HCT116 (cell line): ENCODE results near the gene CPLANE2.

Source experiments
- CEBPB ChIP-seq: IDR thresholded peaks from 2 replicates; pipeline ENCODE4 v1.6.1; 2012; ENCODE audit warnings: low read depth
- CTCF ChIP-seq, 3 experiments: fragments of 200-600 bp in 1 of 3; sonication (generic) in 1 of 3; IDR thresholded peaks in 2 of 3; conservative IDR thresholded peaks in 1 of 3; 2 replicates each; pipeline ENCODE4 v1.5.1; 2012 to 2017; ENCODE audit warnings: low read depth in 2 of 3, low read length in 2 of 3, antibody characterized with exemption in 1 of 3, borderline replicate concordance in 1 of 3, control low read depth in 1 of 3, mild to moderate bottlenecking in 1 of 3, mixed read lengths in 1 of 3, mixed run types in 1 of 3, moderate library complexity in 1 of 3; ENCODE audit not compliant: insufficient read depth in 1 of 3
- EZH2 ChIP-seq: fragments of 200-600 bp; sonication (generic); IDR thresholded peaks from 2 replicates; pipeline ENCODE4 v1.6.1; 2017; ENCODE audit warnings: antibody characterized with exemption, mixed run types
- POLR2AphosphoS5 ChIP-seq: IDR thresholded peaks from 2 replicates; pipeline ENCODE4 v1.6.1; 2011; ENCODE audit warnings: mild to moderate bottlenecking, low read depth, low read length, moderate library complexity
- RAD21 ChIP-seq: IDR thresholded peaks from 2 replicates; pipeline ENCODE4 v1.6.1; 2012; ENCODE audit warnings: low read depth, mild to moderate bottlenecking
- REST ChIP-seq: IDR thresholded peaks from 2 replicates; pipeline ENCODE4 v1.6.1; 2012; ENCODE audit warnings: low read depth

GRCh38 chr1:16224472-16224871 is 12.5 kb downstream of the CPLANE2 start:
- TF ChIP-seq EZH2 (no peak), CTCF (IDR thresholded peaks at IDR 0.05 in 2 of 3, conservative IDR thresholded peaks at IDR 0.05 in 1 of 3; ENCODE audit: borderline replicate concordance in 1 of 3, insufficient read depth in 1 of 3, low read depth in 2 of 3, low read length in 2 of 3) (no peak), CEBPB (no peak), POLR2AphosphoS5 (no peak), RAD21 (no peak), REST (no peak)
